Measurements from ENCODE around the gene C12orf43.

DNA sequence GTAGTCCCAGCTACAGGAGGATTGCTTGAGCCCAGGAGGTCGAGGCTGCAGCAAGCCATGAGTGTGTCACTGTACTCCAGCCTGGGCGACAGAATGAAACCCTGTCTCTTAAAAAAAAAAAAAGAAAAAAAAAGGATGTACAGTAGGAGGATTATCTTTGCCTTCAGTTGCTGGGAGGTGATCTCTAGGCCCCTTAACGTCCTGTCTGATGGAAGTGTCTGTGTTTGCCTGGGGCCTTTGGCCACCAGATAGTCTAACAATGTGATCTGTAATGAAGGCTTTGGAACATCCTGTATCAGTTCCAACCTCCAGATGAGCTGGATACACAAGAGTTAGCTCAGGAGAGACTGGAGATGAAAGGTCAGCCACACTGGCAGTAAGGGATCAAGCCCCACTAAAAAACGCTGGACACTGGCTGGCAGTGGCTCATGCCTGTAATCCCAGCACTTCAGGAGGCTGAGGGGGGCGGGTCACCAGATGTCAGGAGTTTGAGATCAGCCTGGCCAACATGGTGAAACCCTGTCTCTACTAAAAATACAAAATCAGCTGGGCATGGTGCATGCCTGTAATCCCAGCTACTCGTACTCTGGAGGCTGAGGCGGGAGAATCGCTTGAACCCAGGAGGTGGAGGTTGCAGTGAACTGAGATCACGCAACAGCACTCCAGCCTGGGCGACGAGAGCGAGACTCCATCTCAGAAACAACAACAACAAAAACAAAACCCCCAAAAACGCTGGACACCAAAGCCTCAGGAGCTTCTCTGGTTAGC lies 57.0 kb downstream of the C12orf43 start:
- TF ChIP-seq, protein P1, sequence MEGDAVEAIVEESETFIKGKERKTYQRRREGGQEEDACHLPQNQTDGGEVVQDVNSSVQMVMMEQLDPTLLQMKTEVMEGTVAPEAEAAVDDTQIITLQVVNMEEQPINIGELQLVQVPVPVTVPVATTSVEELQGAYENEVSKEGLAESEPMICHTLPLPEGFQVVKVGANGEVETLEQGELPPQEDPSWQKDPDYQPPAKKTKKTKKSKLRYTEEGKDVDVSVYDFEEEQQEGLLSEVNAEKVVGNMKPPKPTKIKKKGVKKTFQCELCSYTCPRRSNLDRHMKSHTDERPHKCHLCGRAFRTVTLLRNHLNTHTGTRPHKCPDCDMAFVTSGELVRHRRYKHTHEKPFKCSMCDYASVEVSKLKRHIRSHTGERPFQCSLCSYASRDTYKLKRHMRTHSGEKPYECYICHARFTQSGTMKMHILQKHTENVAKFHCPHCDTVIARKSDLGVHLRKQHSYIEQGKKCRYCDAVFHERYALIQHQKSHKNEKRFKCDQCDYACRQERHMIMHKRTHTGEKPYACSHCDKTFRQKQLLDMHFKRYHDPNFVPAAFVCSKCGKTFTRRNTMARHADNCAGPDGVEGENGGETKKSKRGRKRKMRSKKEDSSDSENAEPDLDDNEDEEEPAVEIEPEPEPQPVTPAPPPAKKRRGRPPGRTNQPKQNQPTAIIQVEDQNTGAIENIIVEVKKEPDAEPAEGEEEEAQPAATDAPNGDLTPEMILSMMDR (IDR thresholded peaks at IDR 0.05; ENCODE audit: low read length): no peak
- TF ChIP-seq EZH2 (optimal IDR thresholded peaks at IDR 0.05; ENCODE audit: low read depth, low read length) (no peak), EZH2phosphoT487 (IDR thresholded peaks at IDR 0.05; ENCODE audit: low read length) (no peak)
